PC-3 (cell line): Measurements from ENCODE around the gene RAX2.

Experiments
- EZH2 ChIP-seq: fragments of 300-600 bp; sonication (generic); IDR thresholded peaks from one replicate; pipeline ENCODE4 v1.6.1; 2017; ENCODE audit warnings: antibody characterized with exemption, mild to moderate bottlenecking, low read length; ENCODE audit not compliant: unreplicated experiment
- EZH2phosphoT487 ChIP-seq: fragments of 300-600 bp; sonication (generic); IDR thresholded peaks from 2 replicates; pipeline ENCODE4 v1.6.1; 2018; ENCODE audit warnings: mild to moderate bottlenecking, antibody characterized with exemption, low read length, borderline replicate concordance
- TF ChIP-seq, protein P1 (sequence below): fragments of 300-600 bp; sonication (generic); conservative IDR thresholded peaks from 2 replicates; pipeline ENCODE4 v1.5.1; 2017; ENCODE audit warnings: antibody characterized with exemption, low read depth, mild to moderate bottlenecking, low read length

DNA sequence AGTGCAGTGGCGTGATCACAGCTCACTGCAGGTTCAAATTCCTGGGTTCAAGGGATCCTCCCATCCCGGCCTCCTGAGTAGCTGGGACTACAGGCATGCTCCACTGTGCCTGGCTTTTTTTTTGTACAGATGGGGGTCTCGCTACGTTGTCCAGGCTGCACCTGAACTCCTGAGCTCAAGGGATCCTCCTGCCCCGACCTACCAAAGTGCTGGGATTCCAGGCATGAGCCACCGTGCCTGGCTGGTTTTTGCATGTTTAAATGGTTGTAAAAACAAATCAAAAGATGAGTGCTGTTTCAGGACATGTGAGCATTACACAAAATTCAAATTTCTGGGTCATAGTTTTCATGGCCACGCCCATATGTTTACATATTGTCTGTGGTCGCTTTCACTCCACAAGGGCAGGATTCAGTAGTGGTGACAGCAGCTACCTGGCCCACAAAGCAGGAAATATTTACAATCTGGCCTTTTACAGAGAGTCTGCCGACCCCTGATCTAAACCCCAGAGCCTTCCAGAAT lies 8.8 kb upstream of the RAX2 start:
- TF ChIP-seq, protein P1, sequence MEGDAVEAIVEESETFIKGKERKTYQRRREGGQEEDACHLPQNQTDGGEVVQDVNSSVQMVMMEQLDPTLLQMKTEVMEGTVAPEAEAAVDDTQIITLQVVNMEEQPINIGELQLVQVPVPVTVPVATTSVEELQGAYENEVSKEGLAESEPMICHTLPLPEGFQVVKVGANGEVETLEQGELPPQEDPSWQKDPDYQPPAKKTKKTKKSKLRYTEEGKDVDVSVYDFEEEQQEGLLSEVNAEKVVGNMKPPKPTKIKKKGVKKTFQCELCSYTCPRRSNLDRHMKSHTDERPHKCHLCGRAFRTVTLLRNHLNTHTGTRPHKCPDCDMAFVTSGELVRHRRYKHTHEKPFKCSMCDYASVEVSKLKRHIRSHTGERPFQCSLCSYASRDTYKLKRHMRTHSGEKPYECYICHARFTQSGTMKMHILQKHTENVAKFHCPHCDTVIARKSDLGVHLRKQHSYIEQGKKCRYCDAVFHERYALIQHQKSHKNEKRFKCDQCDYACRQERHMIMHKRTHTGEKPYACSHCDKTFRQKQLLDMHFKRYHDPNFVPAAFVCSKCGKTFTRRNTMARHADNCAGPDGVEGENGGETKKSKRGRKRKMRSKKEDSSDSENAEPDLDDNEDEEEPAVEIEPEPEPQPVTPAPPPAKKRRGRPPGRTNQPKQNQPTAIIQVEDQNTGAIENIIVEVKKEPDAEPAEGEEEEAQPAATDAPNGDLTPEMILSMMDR = no peak
- TF ChIP-seq EZH2 (no peak), EZH2phosphoT487 (no peak)
